Loucy (cell line): ENCODE data around the gene LAMC1.

ENCODE experiments used
- CTCF ChIP-seq: fragments of 200-600 bp; sonication (generic); conservative IDR thresholded peaks from 2 replicates; pipeline ENCODE4 v1.5.1; 2014; ENCODE audit warnings: mild to moderate bottlenecking, antibody characterized with exemption, low read length
- EZH2phosphoT487 ChIP-seq: fragments of 200-600 bp; IDR thresholded peaks from 2 replicates; pipeline ENCODE4 v1.6.1; 2018; ENCODE audit warnings: antibody characterized with exemption, mild to moderate bottlenecking, moderate library complexity, borderline replicate concordance

- no peak for TF ChIP-seq CTCF
- no peak for TF ChIP-seq EZH2phosphoT487
These were observed 83.5 kb downstream of the LAMC1 start for GRCh38 chr1:183106746-183107145.
